ENCODE results near the gene ORAI1.
"Not testable (repeated sequence)": the region's sequence is repeated elsewhere in the genome, so short reads cannot be mapped to it uniquely, and the experiment has no call there.

The ORAI1 gene

DNA sequence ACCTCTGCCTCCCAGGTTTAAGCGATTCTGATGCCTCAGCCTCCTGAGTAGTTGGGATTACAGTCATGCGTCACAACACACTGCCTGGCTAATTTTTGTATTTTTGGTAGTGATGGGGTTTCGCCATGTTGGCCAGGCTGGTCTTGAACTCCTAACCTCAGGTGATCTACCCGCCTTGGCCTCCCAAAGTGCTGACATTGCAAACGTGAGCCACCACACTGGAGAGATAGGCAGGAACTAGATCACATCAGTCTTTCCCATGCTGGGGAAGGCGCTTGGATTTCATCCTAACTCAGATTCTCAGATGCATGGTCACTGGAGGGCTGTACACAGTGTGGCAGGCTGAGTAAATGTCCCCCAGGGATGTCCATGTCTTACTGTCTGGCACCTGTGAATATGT lies 18.0 kb upstream of the ORAI1 start:
- DNase-seq: no peak

DNA sequence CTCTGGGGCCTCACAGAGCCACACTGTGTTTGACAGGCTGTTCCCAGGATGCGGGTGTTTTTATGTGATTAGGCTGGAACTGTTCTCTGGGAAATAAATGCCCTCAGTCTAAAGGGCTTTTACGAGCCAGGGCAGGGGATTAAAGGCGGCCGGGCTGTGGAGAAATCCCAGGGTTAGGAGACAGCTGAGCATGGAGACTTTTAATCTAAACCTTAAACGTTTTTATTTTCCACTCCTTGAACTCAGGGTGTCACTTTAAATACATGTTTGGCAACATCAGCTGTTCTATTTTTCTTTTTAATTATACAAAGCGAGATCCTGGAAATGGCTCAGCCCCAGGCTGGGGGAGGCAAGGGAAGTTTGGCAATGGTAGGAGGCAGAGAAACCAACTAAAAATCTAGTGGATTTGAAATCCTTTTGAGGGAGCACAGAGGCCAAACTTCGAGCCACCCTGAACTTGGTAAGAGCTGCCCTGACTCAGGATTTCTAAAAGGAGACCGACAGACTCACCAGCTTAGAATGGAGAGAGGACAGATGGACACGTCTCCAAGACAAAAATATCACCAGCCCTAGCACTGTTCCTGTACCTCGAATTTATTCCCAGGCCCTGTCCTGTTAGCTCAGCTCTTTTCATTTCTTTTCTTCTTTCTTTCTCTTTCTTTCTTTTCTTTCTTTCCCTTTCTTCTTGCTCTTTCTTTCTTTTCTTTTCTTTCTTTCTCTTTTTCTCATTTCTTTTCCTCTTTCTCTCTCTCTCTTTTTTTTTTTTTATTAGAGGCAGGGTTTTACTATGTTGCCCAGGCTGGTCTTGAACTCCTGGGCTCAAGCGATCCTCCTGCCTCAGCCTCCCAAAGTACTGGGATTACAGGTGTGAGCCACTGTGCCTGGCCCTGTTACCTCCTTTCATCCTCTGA lies 15.8 kb upstream of the ORAI1 start:
- DNase-seq: no peak

DNA sequence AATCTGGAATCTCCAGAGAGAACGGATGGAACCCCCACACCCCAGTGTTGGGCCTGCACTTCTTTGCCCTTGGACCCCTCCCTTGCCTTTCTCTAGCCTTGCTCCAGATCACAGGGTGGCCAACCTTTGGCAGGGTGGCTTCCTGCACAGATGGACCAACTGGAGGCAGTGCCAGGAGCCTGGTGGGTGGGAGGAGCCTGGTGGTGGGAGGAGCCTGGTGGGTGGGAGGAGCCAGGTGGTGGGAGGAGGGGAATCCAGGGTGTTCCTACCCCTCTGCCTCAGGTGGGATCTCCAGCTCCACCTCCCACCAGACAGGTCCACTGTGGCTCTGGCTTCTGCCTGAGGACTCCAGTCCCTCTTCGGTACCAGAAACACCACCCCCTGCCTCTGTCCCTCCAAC lies 15.0 kb upstream of the ORAI1 start:
- no peak for DNase-seq

DNA sequence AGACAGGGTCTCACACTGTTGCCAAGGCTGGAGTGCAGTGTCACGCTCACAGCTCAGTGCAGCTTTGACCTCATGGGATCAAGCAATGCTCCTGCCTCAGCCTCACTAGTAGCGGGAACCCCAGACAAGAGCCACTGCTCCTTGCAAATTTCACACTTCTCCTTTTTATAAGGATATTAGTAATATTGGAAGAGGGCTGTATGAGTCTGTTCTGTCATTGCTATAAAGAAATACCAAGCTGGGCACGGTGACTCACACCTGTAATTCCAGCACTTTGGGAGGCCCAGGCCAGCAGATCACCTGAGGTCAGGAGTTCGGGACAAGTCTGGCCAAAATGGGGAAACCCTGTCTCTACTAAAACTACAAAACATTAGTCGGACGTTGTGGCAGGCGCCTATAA lies 12.9 kb upstream of the ORAI1 start:
- DNase-seq: peak; percentile 72 to 87 (median 84)

DNA sequence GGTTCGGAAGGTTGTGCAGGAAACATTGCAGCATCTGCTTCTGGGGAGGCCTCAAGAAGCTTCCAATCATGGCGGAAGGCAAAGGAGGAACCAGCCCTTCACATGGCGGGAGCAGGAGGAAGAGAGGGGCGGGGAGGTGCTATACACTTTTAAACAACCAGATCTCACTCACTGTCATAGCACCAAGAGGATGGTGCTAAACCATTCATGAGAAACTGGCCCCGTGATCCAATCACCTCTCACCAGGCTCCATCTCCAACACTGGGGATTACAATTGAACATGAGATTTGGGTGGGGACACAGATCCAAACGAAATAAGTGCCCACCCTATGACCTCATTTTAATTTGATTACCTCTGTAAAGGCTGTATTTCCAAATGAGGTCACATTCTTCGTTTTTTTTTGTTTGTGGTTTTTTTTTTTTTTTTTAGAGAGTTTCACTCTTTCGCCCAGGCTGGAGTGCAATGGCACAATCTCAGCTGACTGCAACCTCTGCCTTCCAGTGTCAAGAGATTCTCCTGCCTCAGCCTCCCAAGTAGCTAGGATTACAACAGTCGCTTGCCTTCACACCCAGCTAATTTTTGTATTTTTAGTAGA lies 11.4 kb upstream of the ORAI1 start:
- DNase-seq: peak in 1 of 3 donors; percentile 42

DNA sequence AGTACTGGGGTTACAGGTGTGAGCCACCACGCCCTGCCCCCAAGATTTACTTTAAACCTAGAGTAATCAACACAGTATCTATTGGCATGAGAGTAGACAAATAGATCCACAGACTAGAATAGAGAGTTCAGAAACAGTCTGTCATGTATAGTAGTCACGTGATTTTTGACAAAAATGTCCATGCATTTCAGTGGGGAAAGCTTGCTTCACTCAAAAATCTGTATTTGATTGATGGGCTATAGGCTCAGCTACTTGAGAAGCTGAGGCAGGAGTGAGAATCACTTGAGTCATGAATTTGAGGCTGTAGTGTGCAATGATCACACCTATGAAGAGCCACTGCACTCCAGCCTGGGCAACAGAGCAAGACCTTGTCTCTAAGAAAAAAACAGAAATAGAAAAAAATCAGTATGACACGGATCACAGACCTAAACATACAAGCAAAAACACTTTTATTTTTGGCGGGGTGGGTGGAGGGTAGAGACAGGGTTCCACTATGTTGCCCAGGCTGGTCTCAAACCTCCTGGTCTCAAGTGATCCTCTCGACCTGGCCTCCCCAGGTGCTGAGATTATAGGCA lies 7.6 kb upstream of the ORAI1 start:
- no peak for DNase-seq

DNA sequence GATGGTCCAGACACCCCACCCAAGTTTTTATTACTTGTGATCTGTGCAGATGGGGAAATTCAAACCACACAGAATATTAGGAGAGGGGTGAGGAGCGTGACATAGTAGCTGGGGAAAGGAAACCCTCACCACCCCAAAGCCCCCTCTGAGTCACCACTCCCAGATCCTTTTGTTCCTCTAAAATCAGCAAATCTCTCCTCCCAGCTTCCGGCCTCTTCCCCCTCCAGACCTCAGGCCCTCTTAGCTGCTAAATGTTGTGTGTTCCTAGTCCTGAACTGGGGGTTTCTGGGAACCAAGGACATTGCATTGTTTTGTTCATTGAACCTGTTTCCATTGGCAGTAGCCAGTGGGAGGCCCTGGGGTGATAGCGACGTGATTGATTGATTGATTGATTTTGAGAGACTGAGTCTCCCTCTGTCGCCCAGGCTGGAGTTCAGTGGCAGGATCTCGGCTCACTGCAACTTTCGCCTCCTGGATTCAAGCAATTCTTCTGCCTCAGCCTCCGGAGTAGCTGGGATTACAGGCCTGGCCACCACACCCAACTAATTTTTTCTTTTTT lies 5.9 kb upstream of the ORAI1 start:
- DNase-seq: peak; percentile 83 to 86 (median 84)

DNA sequence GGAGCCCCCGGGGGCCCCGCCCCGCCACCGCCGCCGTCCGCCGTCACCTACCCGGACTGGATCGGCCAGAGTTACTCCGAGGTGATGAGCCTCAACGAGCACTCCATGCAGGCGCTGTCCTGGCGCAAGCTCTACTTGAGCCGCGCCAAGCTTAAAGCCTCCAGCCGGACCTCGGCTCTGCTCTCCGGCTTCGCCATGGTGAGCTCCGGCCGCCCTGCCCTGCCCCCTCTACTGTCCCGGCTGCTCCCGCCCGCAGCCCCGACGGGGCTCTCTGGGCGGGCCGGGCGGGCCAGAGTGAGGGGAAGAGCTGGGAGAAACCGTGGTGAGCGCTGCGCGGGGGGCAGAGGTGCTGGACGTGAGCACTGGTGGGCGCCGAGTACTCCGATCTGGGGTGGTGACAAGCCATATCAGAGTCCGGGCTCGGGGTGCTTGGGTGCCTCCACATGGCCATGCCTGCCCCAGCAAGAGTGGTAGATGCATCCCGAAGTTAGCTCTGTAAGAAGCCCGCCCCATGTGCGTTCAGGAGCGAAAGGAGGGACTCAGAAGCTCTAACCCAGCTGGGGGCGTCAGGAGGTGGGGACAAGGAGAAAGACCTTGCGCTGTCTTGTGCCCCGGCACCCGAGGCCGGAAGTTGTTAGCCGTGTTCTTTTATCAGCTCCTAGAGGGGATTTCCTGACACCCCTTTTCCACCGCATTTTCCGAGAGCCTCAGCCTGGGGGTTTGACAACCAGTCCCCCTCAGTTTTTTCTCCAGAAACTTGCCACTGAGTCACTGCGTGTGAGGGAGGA lies 717 bp downstream of the ORAI1 start:
- peak; percentile 58 to 78 (median 73) for DNase-seq

DNA sequence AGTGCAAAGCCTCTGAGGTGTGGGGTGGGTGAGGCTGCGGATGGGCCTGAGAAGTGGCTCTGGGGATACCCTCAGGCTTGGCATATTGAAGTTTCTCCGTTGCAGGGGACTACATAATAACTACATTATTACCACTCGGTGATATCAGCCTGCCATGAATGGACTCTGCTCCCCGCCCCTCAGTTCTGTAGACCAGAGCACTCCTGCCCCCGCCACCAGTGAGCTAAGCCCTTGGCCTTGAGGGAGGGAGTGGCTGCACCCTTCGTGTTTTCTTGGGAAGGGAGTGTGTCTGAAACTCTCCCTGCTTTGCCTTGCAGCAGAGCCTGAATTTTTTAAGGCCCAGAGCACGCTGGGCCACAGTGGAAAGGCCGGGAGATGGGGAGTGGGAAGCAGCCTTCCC lies 1.7 kb downstream of the ORAI1 start:
- peak in 2 of 3 donors; percentile 51 to 60 for DNase-seq

DNA sequence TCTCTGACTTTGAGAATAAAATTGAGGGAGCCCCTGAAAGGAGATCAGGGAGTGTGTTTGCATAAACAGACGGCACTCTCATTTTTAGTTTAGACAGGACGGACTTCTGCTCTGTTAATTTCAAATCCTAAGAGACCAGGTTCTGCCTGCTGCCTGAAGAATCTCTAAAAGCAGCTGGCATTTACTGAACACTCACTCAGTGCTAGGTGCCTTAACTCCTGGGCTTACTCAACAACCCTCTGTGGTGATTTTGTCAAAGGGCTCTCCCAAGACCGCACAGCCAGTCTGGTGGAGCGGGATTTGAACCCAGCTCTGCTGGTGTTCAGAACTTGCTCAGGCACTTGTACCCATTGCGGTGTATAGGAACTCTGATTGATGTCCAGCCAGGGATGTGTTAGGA lies 2.2 kb downstream of the ORAI1 start:
- no peak for DNase-seq

DNA sequence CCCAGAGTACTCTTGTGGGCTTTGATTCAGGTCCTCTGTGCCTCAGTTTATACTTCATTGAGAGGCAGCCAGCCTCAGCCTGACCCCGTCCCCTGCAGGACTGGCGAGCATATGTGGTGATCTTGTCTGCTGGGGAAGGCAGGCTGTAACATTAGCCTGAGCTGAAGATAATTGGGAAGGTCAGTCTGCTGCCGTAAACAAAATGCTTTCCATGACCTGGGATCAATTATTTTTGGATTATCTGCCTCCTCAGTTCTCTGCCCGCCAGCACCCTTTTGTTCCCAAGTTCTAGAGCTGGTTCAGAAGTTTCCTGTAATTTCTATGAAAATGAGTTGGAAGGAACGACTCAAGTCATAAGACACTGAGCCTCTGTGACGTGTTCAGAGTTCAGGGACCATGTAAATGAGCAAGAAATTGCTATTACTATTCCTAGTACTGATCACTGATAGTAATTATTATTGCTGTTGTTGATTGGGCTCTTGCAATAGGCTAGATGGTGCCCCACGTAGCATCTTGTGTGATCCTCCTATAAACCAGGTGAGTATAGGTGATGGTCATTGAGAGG lies 4.5 kb downstream of the ORAI1 start:
- no peak for DNase-seq

DNA sequence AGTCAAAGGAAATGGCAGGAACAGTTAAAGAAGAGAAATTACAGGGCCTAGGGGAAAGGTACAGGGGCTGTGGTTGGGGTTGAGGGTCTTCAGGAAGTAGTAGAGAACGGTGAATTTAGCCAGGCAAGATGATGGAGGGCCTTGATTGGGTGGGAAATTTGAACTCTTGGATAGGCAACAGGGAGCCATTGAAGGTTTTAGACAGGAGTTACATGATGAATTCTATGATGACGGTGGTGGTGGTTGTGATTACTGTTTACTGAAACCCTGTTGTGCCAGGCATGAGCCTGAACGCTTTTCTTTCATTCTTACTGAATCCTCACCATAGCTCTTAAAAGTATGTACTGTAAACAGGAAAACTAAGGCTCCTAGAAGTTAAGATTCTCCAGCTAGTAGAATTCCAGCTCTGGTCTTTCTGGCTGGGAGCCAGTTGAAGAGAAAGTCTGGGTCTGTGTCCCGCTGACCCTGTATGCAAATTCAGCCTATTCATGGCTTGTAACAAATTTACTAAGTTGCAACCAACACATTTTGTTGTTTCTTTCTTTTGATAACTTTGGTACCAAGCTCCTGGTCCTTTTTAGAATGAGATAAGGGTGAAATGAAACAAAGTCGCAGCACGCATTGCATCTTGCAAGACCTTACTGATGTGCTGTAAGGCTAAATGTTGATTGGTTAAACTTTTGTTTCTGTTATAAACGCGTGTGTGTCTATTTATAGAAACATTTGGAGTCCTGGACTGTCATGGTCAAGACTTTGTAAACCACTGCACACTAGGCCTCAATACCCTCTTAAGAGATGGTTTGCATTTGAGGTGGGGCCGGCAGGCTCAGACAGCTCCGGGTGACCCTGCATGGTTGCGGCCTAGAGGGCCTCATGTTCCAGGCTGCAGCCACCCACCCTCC lies 6.0 kb downstream of the ORAI1 start:
- DNase-seq: no peak

DNA sequence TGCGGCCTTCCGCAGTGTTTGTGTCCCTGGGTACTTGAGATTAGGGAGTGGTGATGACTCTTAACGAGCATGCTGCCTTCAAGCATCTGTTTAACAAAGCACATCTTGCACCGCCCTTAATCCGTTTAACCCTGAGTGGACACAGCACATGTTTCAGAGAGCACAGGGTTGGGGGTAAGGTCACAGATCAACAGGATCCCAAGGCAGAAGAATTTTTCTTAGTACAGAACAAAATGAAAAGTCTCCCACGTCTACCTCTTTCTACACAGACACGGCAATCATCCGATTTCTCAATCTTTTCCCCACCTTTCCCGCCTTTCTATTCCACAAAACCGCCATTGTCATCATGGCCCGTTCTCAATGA lies 7.5 kb downstream of the ORAI1 start:
- not testable (repeated sequence) for DNase-seq

DNA sequence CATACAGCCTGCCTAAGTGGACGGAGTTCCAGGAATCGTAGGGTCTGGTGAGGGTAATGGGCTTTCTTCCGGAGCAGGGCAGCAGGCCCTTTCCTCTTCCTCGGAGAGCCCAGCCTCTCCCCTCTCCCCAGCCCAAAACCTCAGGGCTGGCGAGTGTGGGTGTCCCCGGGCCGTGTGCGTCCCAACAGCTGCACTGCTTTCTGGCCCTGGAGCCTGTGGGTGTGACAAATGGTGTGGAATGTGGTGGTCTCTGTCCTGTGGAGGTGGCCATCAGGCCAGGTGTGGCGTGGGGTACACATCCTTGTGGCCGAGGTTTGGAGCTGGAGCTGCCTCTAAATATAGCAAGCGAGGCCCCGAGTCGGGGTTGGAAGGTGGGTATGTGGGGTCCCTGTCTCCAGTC lies 8.5 kb downstream of the ORAI1 start:
- no peak for DNase-seq

DNA sequence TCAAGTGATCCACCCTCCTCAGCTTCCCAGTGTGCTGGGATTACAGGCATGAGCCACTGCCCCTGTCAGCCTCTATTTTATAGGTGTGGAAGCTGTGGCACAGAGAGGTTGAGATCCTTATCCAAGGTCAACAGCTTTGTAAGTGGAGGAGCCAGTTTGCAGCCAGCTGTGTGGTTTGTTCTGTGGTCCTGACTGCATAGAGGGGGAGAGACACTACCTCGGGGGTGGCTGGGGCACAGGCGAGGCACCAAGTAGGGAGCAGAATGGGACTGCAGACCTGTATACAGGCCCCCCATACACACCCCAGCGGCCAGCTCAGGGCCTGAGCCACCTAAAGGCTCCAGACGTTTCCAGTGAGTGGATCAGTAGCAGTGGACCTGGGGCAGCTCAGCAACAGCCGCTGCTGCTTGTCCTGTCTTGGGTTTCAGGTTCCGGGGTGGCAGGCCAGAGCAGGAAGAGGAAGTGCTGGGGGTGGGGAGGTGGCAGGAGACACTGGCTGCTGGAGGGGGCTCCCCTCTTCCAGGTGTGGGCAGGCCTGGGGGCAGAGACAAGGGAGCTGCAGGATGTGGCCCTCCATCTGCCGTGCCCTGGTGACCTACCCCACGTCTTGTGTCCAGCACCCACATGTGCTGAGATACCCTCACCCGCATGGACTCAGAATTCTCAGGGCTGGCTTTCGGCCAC lies 11.0 kb downstream of the ORAI1 start:
- DNase-seq: peak in 2 of 3 donors; percentile 40 to 67

DNA sequence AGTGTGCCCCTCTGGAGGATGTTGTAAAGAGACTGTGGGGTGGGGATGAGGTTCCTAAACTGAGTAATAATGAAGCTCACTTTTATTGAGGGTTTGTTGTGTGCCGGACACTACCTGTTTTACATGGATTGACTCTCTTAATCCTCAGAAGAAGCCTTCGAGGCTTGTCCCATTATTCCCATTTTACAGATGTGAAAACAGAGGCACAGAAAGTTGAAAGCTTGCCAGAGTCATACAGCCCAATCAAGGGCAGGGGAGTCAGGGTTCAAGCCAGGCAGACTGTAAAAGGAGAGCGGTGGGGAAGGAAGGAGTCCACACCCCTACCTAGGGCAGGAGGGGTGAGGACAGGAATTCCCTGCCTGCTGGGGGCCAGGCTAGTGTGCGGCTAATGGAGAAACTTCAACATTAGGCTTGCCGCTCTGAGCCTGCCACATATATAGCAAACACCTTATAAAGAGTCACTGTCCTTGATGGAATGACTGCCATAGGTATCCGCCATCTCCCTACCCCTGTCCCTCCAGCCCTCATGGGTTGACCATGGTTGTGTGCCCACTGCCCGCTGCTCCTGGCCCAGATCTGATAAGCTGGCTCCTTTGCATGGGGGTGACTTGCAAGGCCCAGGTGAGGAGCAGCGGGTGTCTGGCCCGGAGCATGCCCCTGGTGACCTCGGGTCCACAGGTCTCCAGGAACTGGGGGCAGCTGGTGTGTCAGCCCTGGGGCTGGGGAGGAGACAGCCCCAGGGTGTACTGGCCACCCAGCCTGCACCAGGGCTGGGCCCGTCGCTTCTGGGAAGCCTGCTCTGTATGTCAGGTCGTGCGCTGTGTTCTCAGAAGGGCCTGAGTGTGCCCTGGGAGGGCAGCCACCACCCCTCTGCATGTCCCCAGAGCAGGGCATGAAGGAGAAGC lies 12.2 kb downstream of the ORAI1 start:
- no peak for DNase-seq

DNA sequence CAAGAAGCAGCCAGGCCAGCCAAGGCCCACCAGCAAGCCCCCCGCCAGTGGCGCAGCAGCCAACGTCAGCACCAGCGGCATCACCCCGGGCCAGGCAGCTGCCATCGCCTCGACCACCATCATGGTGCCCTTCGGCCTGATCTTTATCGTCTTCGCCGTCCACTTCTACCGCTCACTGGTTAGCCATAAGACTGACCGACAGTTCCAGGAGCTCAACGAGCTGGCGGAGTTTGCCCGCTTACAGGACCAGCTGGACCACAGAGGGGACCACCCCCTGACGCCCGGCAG lies 15.0 kb downstream of the ORAI1 start:
- no peak for DNase-seq

DNA sequence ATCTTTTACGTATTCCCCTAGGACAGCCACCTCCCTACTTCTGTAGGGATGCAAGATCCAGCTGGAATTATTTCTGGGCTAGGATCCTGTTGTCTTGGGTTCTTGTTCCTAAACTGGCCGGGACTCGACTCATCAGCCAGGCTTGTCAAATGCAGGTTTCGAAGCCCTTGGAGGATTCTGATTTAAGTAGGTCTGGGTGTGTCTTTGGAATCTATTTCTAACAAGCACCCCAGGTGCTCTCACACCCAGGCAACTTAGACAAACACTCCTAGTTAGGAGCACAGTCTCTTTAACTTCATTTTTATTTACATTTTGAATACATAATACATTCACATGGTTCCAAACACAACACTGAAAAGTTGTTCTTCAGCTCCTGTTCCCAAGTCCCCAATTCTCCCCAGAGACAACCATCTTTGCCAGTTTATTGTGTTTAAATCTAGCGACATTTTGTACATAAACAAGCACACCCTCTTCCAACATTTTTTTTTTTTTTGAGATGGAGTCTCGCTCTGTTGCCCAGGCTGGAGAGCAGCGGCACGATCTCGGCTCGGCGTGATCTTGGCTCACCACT lies 22.2 kb downstream of the ORAI1 start:
- DNase-seq: no peak

DNA sequence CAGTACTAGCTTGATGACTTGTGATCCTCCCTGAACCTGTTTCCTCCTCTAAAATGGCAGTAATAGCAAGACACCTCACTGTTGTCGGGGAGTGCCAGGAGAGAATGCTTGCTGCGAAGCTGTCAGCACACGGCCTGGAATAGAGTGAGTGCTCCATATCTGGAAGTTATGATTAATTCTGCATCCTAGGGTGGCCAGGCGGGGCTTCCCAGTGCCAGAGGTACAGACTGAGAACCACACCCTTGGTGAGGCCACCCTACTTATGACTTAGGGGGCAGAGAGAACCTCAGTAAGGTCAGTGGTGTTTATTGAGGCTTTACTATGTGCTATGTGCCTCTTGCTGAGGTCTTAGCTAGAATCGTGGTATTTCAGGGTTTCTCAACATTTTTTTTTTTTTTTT lies 23.0 kb downstream of the ORAI1 start:
- peak in 2 of 3 donors; percentile 35 to 38 for DNase-seq

All from suppressor macrophage treated with lipopolysaccharide for 1 hour (primary cell).